GM23248 (cell line): Measurements from ENCODE around the gene LCE3B. TPM values are rescaled to one million over a fixed set of nuclear protein-coding genes. Genes with fewer than 3 reads are reported as not detected.

Source experiments
- DNase-seq: peaks from one replicate; pipeline ENCODE4 v3.0.0-alpha.2; 2015
- H2AFZ ChIP-seq: fragments of 200-600 bp; sonication (generic); 2 replicates; pipeline ENCODE4 v1.6.1; 2016; ENCODE audit warnings: antibody characterized with exemption
- H3F3A ChIP-seq: fragments of 200-600 bp; sonication (generic); 2 replicates; pipeline ENCODE4 v1.6.1; 2016; ENCODE audit warnings: mild to moderate bottlenecking, antibody characterized with exemption, mixed run types; ENCODE audit not compliant: insufficient read depth
- H3K27ac ChIP-seq: fragments of 200-600 bp; sonication (generic); 2 replicates; pipeline ENCODE4 v1.5.1; 2016; ENCODE audit warnings: mild to moderate bottlenecking
- H3K27me3 ChIP-seq: fragments of 200-600 bp; sonication (generic); replicated peaks from 2 replicates; pipeline ENCODE4 v1.6.1; 2016; ENCODE audit warnings: mild to moderate bottlenecking; ENCODE audit not compliant: insufficient read depth
- H3K36me3 ChIP-seq: fragments of 200-600 bp; sonication (generic); 2 replicates; pipeline ENCODE4 v1.6.1; 2016; ENCODE audit warnings: low read depth, mild to moderate bottlenecking
- H3K4me1 ChIP-seq: fragments of 200-600 bp; sonication (generic); 2 replicates; pipeline ENCODE4 v1.6.1; 2016; ENCODE audit warnings: mild to moderate bottlenecking; ENCODE audit not compliant: insufficient read depth
- H3K4me2 ChIP-seq: fragments of 200-600 bp; sonication (generic); one replicate; pipeline ENCODE4 v1.6.1; 2016; ENCODE audit warnings: mild to moderate bottlenecking; ENCODE audit not compliant: unreplicated experiment
- H3K4me3 ChIP-seq: fragments of 200-600 bp; sonication (generic); 2 replicates; pipeline ENCODE4 v1.5.1; 2016; ENCODE audit warnings: mild to moderate bottlenecking
- H3K79me2 ChIP-seq: fragments of 200-600 bp; sonication (generic); 2 replicates; pipeline ENCODE4 v1.6.1; 2016; ENCODE audit warnings: mild to moderate bottlenecking; ENCODE audit not compliant: insufficient read depth
- H3K9ac ChIP-seq: fragments of 200-600 bp; sonication (generic); 2 replicates; pipeline ENCODE4 v1.6.1; 2016; ENCODE audit warnings: mild to moderate bottlenecking
- H3K9me2 ChIP-seq: fragments of 200-600 bp; sonication (generic); 2 replicates; pipeline ENCODE4 v1.6.1; 2016; ENCODE audit warnings: mixed run types, mild to moderate bottlenecking, moderate library complexity; ENCODE audit not compliant: insufficient read depth
- H3K9me3 ChIP-seq: fragments of 200-600 bp; sonication (generic); one replicate; pipeline ENCODE4 v1.6.1; 2017; ENCODE audit warnings: low read depth
- H4K20me1 ChIP-seq: fragments of 200-600 bp; sonication (generic); 2 replicates; pipeline ENCODE4 v1.6.0; 2016; ENCODE audit not compliant: insufficient read depth
- EZH2 ChIP-seq: fragments of 200-600 bp; sonication (generic); IDR thresholded peaks from 2 replicates; pipeline ENCODE4 v1.6.1; 2018; ENCODE audit warnings: antibody characterized with exemption, mild to moderate bottlenecking; ENCODE audit not compliant: insufficient read depth, poor library complexity, severe bottlenecking
- EZH2phosphoT487 ChIP-seq: fragments of 200-600 bp; sonication (generic); IDR thresholded peaks from 2 replicates; pipeline ENCODE4 v1.6.1; 2018; ENCODE audit warnings: antibody characterized with exemption, moderate library complexity, mild to moderate bottlenecking, low read depth; ENCODE audit not compliant: insufficient read depth
- WGBS, 2 experiments: methylation state at CpG; one replicate each; pipeline ENCODE4 v1.1.6; 2015 to 2017; ENCODE audit warnings: low lambda C conversion rate in 2 of 2, low coverage in 1 of 2; ENCODE audit errors: missing lambda C conversion rate in 2 of 2; 5-methylcytosine and 5-hydroxymethylcytosine counted together
- in situ Hi-C: fragments of 300-500 bp; cut with MboI; formaldehyde crosslinking; loops from 2 replicates; pipeline ENCODE4 v1.15.0; 2020
- polyA plus RNA-seq: library from polyadenylated mRNA; unstranded; fragments of >200 nt; fragmentation: Nextera tagmentation; extraction: Ambion mirVana; gene quantifications from 2 replicates; pipeline ENCODE4 v1.2.1, GENCODE V29; 2016
- total RNA-seq: library from RNA; depleted of rRNA; stranded (reverse); fragments of >200 nt; shearing (Covaris generic); gene quantifications from 2 replicates; pipeline ENCODE4 v1.2.3, GENCODE V29; 2014

LCE3B gene
- total and polyA plus RNA-seq, 2 experiments from 2014 or later: not detected

GRCh38 chr1:152646656-152647055, 33.0 kb downstream of the LCE3B start:
- H3K27ac ChIP-seq: no peak overlapping the region
- H3K4me3 ChIP-seq: no peak overlapping the region
- no peak overlapping the region for H3K9ac ChIP-seq
- DNase-seq: peak; percentile 54
- H3K9me3 ChIP-seq: no peaks in the 10 kb centered on the region
- in situ Hi-C loops: no loop called here
- peaks cover 22% of the 10 kb centered on the region for H3K27me3 ChIP-seq
- no peaks in the 10 kb centered on the region for H3K36me3 ChIP-seq
- H2AFZ ChIP-seq: no peak overlapping the region
- H3K4me1 ChIP-seq: no peaks in the 10 kb centered on the region
- TF ChIP-seq EZH2phosphoT487 (no peak), EZH2 (no peak)
- no peaks in the 10 kb centered on the region for H4K20me1 ChIP-seq
- no peaks in the 10 kb centered on the region for H3K9me2 ChIP-seq
- peak overlapping the region; percentile 2 for H3K4me2 ChIP-seq
- H3F3A ChIP-seq: no peaks in the 10 kb centered on the region
- no peaks in the 10 kb centered on the region for H3K79me2 ChIP-seq

GRCh38 chr1:152654110-152654509, 40.5 kb downstream of the LCE3B start:
- Histone ChIP-seq H3K4me3 (no peak overlapping the region), H4K20me1 (no peaks in the 10 kb centered on the region), H2AFZ (peak overlapping the region; percentile 49; the same call in 1 of the 2 replicates), H3K27ac (no peak overlapping the region), H3K4me1 (peaks cover 11% of the 10 kb centered on the region; the same call in 1 of the 2 replicates), H3K9me2 (no peaks in the 10 kb centered on the region), H3K27me3 (no peaks in the 10 kb centered on the region), H3K36me3 (no peaks in the 10 kb centered on the region), H3K9me3 (no peaks in the 10 kb centered on the region), H3K4me2 (no peak overlapping the region), H3F3A (no peaks in the 10 kb centered on the region), H3K9ac (no peak overlapping the region), H3K79me2 (no peaks in the 10 kb centered on the region)
- WGBS, 2 experiments: 21 to 28% methylated on average over 10 of the region's 10 CpGs
- in situ Hi-C loops: loop anchor here (25.0 kb wide), 1 partner anchor 558 kb away; the partner anchor contains the start of genes LELP1 and PRR9
- no peak for TF ChIP-seq EZH2
- no peak for TF ChIP-seq EZH2phosphoT487
- DNase-seq: peak; percentile 74

- Histone ChIP-seq H3K4me2 (no peak overlapping the region), H2AFZ (no peak overlapping the region), H3K36me3 (no peaks in the 10 kb centered on the region), H3K9ac (no peak overlapping the region), H3K4me3 (no peak overlapping the region), H4K20me1 (no peaks in the 10 kb centered on the region), H3K27me3 (no peaks in the 10 kb centered on the region), H3K4me1 (peaks cover 11% of the 10 kb centered on the region; the same call in 1 of the 2 replicates), H3K9me3 (no peaks in the 10 kb centered on the region), H3K27ac (no peak overlapping the region), H3K79me2 (no peaks in the 10 kb centered on the region), H3K9me2 (no peaks in the 10 kb centered on the region), H3F3A (no peaks in the 10 kb centered on the region)
- no peak for TF ChIP-seq EZH2
- TF ChIP-seq EZH2phosphoT487: no peak
- DNase-seq: no peak
- 28 to 56% methylated on average over 2 of the region's 2 CpGs for WGBS, 2 experiments
- in situ Hi-C loops: loop anchor here (25.0 kb wide), 1 partner anchor 556 kb away; the partner anchor contains the start of genes LELP1 and PRR9
Measured at GRCh38 chr1:152656459-152656858, 42.8 kb downstream of the LCE3B start.

GRCh38 chr1:152657677-152658076, 44.1 kb downstream of the LCE3B start:
- Histone ChIP-seq H3K79me2 (no peaks in the 10 kb centered on the region), H3K27me3 (no peaks in the 10 kb centered on the region), H3K9me2 (no peaks in the 10 kb centered on the region), H3K4me1 (peaks cover 11% of the 10 kb centered on the region; the same call in 1 of the 2 replicates), H2AFZ (no peak overlapping the region), H3K27ac (no peak overlapping the region), H3K9me3 (no peaks in the 10 kb centered on the region), H3K36me3 (no peaks in the 10 kb centered on the region), H3K4me2 (no peak overlapping the region), H3K9ac (no peak overlapping the region), H3F3A (no peaks in the 10 kb centered on the region), H4K20me1 (no peaks in the 10 kb centered on the region), H3K4me3 (no peak overlapping the region)
- in situ Hi-C loops: loop anchor here (25.0 kb wide), 1 partner anchor 555 kb away; the partner anchor contains the start of genes LELP1 and PRR9
- DNase-seq: no peak
- 48 to 49% methylated on average over 4 of the region's 4 CpGs for WGBS, 2 experiments
- no peak for TF ChIP-seq EZH2phosphoT487
- TF ChIP-seq EZH2: no peak
